ENCODE results near the gene PDXP.

Gene PDXP

GRCh38 chr22:37626144-37626543 lies 32.4 kb upstream of the PDXP start:
- Histone ChIP-seq H3F3A (ENCODE audit: control insufficient read depth, insufficient read depth) (0 out of 2 replicates have a peak, but pooled peaks cover 6% of the 10 kb centered on the region), H3K9me2 (replicated peaks; ENCODE audit: control insufficient read depth, low read length) (no peaks in the 10 kb centered on the region), H3K4me1 (ENCODE audit: control insufficient read depth, low read length) (peaks cover 39% of the 10 kb centered on the region), H3K36me3 (ENCODE audit: control insufficient read depth, low read length) (peaks cover 82% of the 10 kb centered on the region), H4K20me1 (ENCODE audit: control insufficient read depth, insufficient read depth, low read depth, low read length) (no peaks in the 10 kb centered on the region), H3K9me3 (ENCODE audit: control insufficient read depth, insufficient read depth, low read length) (no peaks in the 10 kb centered on the region), H3K27me3 (ENCODE audit: control insufficient read depth, low read length) (no peaks in the 10 kb centered on the region), H3K79me2 (ENCODE audit: control insufficient read depth, low read length) (no peaks in the 10 kb centered on the region), H3K27ac (ENCODE audit: low read depth, low read length) (0 out of 2 replicates have a peak overlapping the region, but pooled peaks have one; percentile 7), H3K4me2 (ENCODE audit: low read length) (peak overlapping the region; percentile 61; the same call in 1 of the 2 replicates), H3K4me3 (ENCODE audit: low read length) (no peak overlapping the region)
- no peak for TF ChIP-seq EZH2phosphoT487 (IDR thresholded peaks at IDR 0.05; ENCODE audit: borderline replicate concordance, low read length)
- TF ChIP-seq, protein P1, sequence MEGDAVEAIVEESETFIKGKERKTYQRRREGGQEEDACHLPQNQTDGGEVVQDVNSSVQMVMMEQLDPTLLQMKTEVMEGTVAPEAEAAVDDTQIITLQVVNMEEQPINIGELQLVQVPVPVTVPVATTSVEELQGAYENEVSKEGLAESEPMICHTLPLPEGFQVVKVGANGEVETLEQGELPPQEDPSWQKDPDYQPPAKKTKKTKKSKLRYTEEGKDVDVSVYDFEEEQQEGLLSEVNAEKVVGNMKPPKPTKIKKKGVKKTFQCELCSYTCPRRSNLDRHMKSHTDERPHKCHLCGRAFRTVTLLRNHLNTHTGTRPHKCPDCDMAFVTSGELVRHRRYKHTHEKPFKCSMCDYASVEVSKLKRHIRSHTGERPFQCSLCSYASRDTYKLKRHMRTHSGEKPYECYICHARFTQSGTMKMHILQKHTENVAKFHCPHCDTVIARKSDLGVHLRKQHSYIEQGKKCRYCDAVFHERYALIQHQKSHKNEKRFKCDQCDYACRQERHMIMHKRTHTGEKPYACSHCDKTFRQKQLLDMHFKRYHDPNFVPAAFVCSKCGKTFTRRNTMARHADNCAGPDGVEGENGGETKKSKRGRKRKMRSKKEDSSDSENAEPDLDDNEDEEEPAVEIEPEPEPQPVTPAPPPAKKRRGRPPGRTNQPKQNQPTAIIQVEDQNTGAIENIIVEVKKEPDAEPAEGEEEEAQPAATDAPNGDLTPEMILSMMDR (IDR thresholded peaks at IDR 0.05; ENCODE audit: low read depth, low read length, poor library complexity, severe bottlenecking): no peak

DNA sequence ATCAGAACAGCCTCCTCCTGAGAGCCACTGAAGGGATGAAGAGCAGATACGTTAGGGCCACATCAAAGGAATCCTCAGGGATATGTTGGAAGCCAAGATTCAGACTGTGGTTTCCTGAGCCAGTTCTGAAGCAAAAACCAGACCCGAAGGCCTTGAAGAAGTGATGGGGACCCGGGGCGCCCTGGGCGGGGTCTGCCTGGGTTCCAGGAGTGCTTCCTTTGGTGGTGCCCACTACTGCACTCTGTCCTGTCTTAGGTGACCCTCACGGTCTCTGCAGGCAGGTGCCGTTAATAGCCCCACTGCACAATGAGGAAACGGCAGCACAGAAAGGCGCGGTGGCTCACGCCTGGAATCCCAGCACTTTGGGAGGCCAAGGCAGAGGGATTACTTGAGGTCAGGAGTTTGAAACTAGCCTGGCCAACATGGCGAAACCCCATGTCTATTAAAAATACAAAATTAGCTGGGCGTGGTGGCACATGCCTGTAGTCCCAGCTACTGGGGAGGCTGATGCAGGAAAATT lies 31.9 kb upstream of the PDXP start:
- no peaks in the 10 kb centered on the region for H3K27me3 ChIP-seq (ENCODE audit: control insufficient read depth, low read length)
- H3K27ac ChIP-seq (ENCODE audit: low read depth, low read length): peak overlapping the region; percentile 66
- peak overlapping the region; percentile 61 for H3K4me2 ChIP-seq (ENCODE audit: low read length)
- TF ChIP-seq EZH2phosphoT487 (IDR thresholded peaks at IDR 0.05; ENCODE audit: borderline replicate concordance, low read length): no peak
- TF ChIP-seq, protein P1 (IDR thresholded peaks at IDR 0.05; ENCODE audit: low read depth, low read length, poor library complexity, severe bottlenecking): no peak
- no peaks in the 10 kb centered on the region for H3K79me2 ChIP-seq (ENCODE audit: control insufficient read depth, low read length)
- peak overlapping the region; percentile 43; the same call in 1 of the 2 replicates for H3K4me3 ChIP-seq (ENCODE audit: low read length)
- H3K9me2 ChIP-seq (replicated peaks; ENCODE audit: control insufficient read depth, low read length): no peaks in the 10 kb centered on the region
- H3K36me3 ChIP-seq (ENCODE audit: control insufficient read depth, low read length): peaks cover 82% of the 10 kb centered on the region
- H3F3A ChIP-seq (ENCODE audit: control insufficient read depth, insufficient read depth): 0 out of 2 replicates have a peak, but pooled peaks cover 6% of the 10 kb centered on the region
- no peaks in the 10 kb centered on the region for H3K9me3 ChIP-seq (ENCODE audit: control insufficient read depth, insufficient read depth, low read length)
- peaks cover 39% of the 10 kb centered on the region for H3K4me1 ChIP-seq (ENCODE audit: control insufficient read depth, low read length)
- no peaks in the 10 kb centered on the region for H4K20me1 ChIP-seq (ENCODE audit: control insufficient read depth, insufficient read depth, low read depth, low read length)

- TF ChIP-seq EZH2phosphoT487 (IDR thresholded peaks at IDR 0.05; ENCODE audit: borderline replicate concordance, low read length): no peak
- TF ChIP-seq, protein P1 (IDR thresholded peaks at IDR 0.05; ENCODE audit: low read depth, low read length, poor library complexity, severe bottlenecking): no peak
- H3K27ac ChIP-seq (ENCODE audit: low read depth, low read length): peak overlapping the region; percentile 66
- H3K27me3 ChIP-seq (ENCODE audit: control insufficient read depth, low read length): no peaks in the 10 kb centered on the region
- peak overlapping the region; percentile 61 for H3K4me2 ChIP-seq (ENCODE audit: low read length)
- peaks cover 41% of the 10 kb centered on the region for H3K4me1 ChIP-seq (ENCODE audit: control insufficient read depth, low read length)
- no peaks in the 10 kb centered on the region for H3K9me3 ChIP-seq (ENCODE audit: control insufficient read depth, insufficient read depth, low read length)
- H3K9me2 ChIP-seq (replicated peaks; ENCODE audit: control insufficient read depth, low read length): no peaks in the 10 kb centered on the region
- peaks cover 87% of the 10 kb centered on the region for H3K36me3 ChIP-seq (ENCODE audit: control insufficient read depth, low read length)
- H4K20me1 ChIP-seq (ENCODE audit: control insufficient read depth, insufficient read depth, low read depth, low read length): no peaks in the 10 kb centered on the region
- no peaks in the 10 kb centered on the region for H3K79me2 ChIP-seq (ENCODE audit: control insufficient read depth, low read length)
- H3F3A ChIP-seq (ENCODE audit: control insufficient read depth, insufficient read depth): 0 out of 2 replicates have a peak, but pooled peaks cover 6% of the 10 kb centered on the region
- H3K4me3 ChIP-seq (ENCODE audit: low read length): peak overlapping the region; percentile 43
Measured at GRCh38 chr22:37627121-37627520, 31.4 kb upstream of the PDXP start.

Measured in DOHH2 (cell line).